Duodenal mucosa (tissue), 2 donors: Measurements from ENCODE around the gene SSX7.
"Not testable (repeated sequence)": the region's sequence is repeated elsewhere in the genome, so short reads cannot be mapped to it uniquely, and the experiment has no call there.

Experiments
- H3K27ac ChIP-seq: one replicate; pipeline ENCODE4 v1.7.0; 2013; ENCODE audit warnings: low read depth, low read length
- H3K27me3 ChIP-seq, 2 donors: one replicate each; pipeline ENCODE4 v1.7.0; 2013; ENCODE audit warnings: low read length in 2 of 2, control low read depth in 1 of 2; ENCODE audit not compliant: insufficient read depth in 2 of 2, control insufficient read depth in 1 of 2
- H3K36me3 ChIP-seq, 2 donors: one replicate each; pipeline ENCODE4 v1.7.0; 2013; ENCODE audit warnings: low read length in 2 of 2, control low read depth in 1 of 2; ENCODE audit not compliant: insufficient read depth in 2 of 2, control insufficient read depth in 1 of 2
- H3K4me1 ChIP-seq, 2 donors: one replicate each; pipeline ENCODE4 v1.7.0; 2013; ENCODE audit warnings: low read length in 2 of 2, control low read depth in 1 of 2; ENCODE audit not compliant: insufficient read depth in 2 of 2, control insufficient read depth in 1 of 2
- H3K4me3 ChIP-seq, 2 donors: one replicate each; pipeline ENCODE4 v1.7.0; 2013; ENCODE audit warnings: low read length in 2 of 2, low read depth in 1 of 2
- H3K9ac ChIP-seq, 2 donors: one replicate each; pipeline ENCODE4 v1.7.0; 2013; ENCODE audit warnings: low read length in 2 of 2, low read depth in 1 of 2
- H3K9me3 ChIP-seq, 2 donors: one replicate each; pipeline ENCODE4 v1.7.0; 2013; ENCODE audit warnings: low read length in 2 of 2, control low read depth in 1 of 2; ENCODE audit not compliant: control insufficient read depth in 1 of 2

Gene SSX7

GRCh38 chrX:52654800-52655199 lies at the start of gene SSX7:
Gene SSX7, minus strand, starts transcription at chrX:52654900. Its CDS starts 1,428 bp downstream, at chrX:52653472.
- not testable (repeated sequence) for H3K36me3 ChIP-seq, H3K4me3 ChIP-seq, H3K9me3 ChIP-seq, H3K4me1 ChIP-seq, H3K27ac ChIP-seq, H3K27me3 ChIP-seq, H3K9ac ChIP-seq

DNA sequence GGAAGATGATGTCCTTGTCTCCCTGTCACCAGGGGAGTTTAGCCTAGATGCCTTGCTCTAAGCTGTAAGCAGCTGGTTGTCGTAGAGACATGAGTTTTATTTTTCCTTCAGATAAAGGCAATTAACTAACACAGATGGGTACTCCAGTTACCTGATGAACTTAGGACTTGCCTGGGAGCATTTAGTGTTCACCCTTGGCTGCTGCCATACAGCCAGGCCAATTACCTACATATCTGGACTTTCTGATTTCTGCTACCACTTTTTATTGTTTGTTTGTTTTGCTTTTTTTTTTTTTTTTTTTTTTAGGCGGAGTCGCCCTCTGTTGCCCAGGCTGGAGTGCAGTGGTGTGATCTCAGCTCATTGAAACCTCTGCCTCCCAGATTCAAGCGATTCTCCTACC lies 37.3 kb upstream of the SSX7 start:
- not testable (repeated sequence) for H3K9ac ChIP-seq, H3K4me3 ChIP-seq, H3K4me1 ChIP-seq, H3K36me3 ChIP-seq, H3K9me3 ChIP-seq, H3K27me3 ChIP-seq, H3K27ac ChIP-seq

DNA sequence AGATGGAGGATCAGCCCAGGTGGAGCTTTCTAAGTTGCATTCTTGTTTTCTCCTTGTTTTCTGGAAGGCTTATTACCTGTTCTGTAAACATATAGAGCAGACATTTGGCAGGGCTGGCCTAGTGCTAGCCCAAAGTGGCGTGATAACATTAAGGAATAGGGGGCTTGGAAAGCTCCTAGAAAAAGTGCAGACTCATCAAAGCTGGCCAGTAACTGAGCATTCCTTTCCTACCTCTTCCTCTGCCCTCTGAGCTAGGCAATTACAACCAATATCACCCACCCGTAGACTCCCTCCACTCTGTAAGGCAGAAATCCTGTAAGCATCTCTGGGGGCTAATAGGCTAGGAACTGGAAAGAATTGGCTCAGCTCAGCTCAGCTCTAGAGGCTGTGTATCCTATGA lies 7.5 kb upstream of the SSX7 start:
- H3K27me3 ChIP-seq: not testable (repeated sequence)

DNA sequence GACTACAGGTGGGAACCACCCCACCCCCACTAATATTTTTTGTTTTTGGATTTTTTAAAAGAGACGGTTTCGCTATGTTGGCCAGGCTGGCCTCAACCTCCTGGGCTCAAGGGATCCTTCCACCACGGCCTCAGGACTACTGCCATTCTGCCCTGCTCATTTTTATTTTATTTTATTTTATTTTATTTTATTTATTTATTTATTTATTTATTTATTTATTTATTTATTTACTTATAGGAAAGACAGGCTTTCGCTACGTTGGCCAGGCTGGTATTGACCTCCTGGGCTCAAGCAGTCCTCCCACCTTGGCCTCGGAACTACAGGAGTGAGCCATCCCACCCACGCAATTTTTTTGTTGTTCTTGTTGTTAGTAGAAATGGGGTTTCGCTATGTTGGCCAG lies 775 bp upstream of the SSX7 start:
- not testable (repeated sequence) for H3K27ac ChIP-seq, H3K36me3 ChIP-seq, H3K27me3 ChIP-seq

More for the DNA sequence above, 7.5 kb upstream of the SSX7 start:
- not testable (repeated sequence) for H3K27ac ChIP-seq, H3K4me1 ChIP-seq, H3K36me3 ChIP-seq, H3K4me3 ChIP-seq, H3K9ac ChIP-seq, H3K9me3 ChIP-seq

GRCh38 chrX:52650676-52651075 lies 4.0 kb downstream of the SSX7 start:
- H3K9me3 ChIP-seq, H3K27me3 ChIP-seq, H3K36me3 ChIP-seq, H3K9ac ChIP-seq, H3K4me1 ChIP-seq, H3K27ac ChIP-seq, H3K4me3 ChIP-seq: not testable (repeated sequence)

More for the DNA sequence above, 775 bp upstream of the SSX7 start:
- not testable (repeated sequence) for H3K4me1 ChIP-seq, H3K9ac ChIP-seq, H3K4me3 ChIP-seq, H3K9me3 ChIP-seq

GRCh38 chrX:52648956-52649355 lies 5.7 kb downstream of the SSX7 start:
- not testable (repeated sequence) for H3K4me1 ChIP-seq

GRCh38 chrX:52628483-52628882 lies 26.2 kb downstream of the SSX7 start:
- not testable (repeated sequence) for H3K4me1 ChIP-seq, H3K4me3 ChIP-seq, H3K36me3 ChIP-seq, H3K9me3 ChIP-seq, H3K27me3 ChIP-seq, H3K27ac ChIP-seq, H3K9ac ChIP-seq

More at GRCh38 chrX:52648956-52649355, 5.7 kb downstream of the SSX7 start:
- not testable (repeated sequence) for H3K27me3 ChIP-seq, H3K4me3 ChIP-seq, H3K9ac ChIP-seq, H3K27ac ChIP-seq, H3K36me3 ChIP-seq, H3K9me3 ChIP-seq

- not testable (repeated sequence) for H3K27me3 ChIP-seq, H3K36me3 ChIP-seq, H3K27ac ChIP-seq, H3K9me3 ChIP-seq, H3K4me3 ChIP-seq, H3K9ac ChIP-seq, H3K4me1 ChIP-seq
These were observed 34.0 kb downstream of the SSX7 start for GRCh38 chrX:52620661-52621060.

DNA sequence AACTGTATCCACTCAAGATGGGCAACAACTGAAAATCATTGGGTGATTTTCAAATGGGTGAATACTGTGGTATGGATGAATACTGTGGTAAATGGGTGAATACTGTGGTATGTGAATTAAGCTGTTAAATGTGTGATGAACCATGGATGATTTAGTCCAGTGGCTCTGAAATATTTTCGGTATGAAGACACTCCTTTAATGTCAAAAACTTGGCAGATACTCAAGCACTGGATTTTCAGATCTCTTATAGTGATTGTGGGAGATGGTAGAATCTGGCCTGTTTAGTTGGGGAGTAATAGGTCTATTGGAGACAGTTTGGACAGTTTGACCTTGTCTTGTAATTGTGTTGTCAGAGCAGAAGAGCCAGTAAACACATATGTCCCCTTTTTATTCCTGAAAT lies 45.7 kb downstream of the SSX7 start:
- Histone ChIP-seq H3K27ac (no peak overlapping the region), H3K4me1 (no peaks in the 10 kb centered on the region), H3K4me3 (no peak overlapping the region), H3K36me3 (no peaks in the 10 kb centered on the region), H3K9ac (no peak overlapping the region), H3K27me3 (no peaks in the 10 kb centered on the region), H3K9me3 (no peaks in the 10 kb centered on the region)

- H3K9me3 ChIP-seq, H3K4me3 ChIP-seq, H3K4me1 ChIP-seq, H3K27me3 ChIP-seq, H3K9ac ChIP-seq, H3K27ac ChIP-seq, H3K36me3 ChIP-seq: not testable (repeated sequence)
These were observed 51.5 kb downstream of the SSX7 start for GRCh38 chrX:52603151-52603550.

DNA sequence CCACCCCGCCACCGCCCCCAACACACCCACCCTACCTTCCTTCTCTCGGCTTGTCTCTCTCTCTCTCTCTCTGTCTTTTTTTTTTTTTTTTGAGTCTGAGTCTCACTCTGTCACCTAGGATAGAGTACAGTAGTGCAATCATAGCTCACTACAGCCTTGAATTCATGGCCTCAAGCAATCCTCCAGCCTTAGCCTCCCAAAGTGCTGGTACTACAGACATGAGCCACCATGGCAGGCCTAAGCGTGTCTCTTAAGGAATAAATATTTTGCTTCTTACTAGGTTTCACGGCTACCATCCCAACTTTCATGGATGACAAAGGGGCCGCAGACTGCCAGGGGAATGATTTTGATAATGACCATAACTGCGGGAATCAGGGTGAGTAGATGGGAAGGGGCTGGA lies 55.8 kb downstream of the SSX7 start:
- H3K27ac ChIP-seq: no peak overlapping the region
- no peaks in the 10 kb centered on the region for H3K4me1 ChIP-seq
- no peaks in the 10 kb centered on the region for H3K9me3 ChIP-seq
- H3K4me3 ChIP-seq: no peak overlapping the region
- H3K27me3 ChIP-seq: no peaks in the 10 kb centered on the region
- H3K9ac ChIP-seq: no peak overlapping the region
- no peaks in the 10 kb centered on the region for H3K36me3 ChIP-seq
